GM18907 (cell line): ENCODE measurements around the gene ASTN2.

Experiments
- ATAC-seq: cut with Tn5 transposase; IDR thresholded peaks from one replicate; pipeline ENCODE4 v1.9.1; 2021; ENCODE audit warnings: mild to moderate bottlenecking, moderate library complexity; ENCODE audit not compliant: unreplicated experiment

Gene ASTN2

GRCh38 chr9:117029341-117029740 is 385.5 kb downstream of the ASTN2 start:
- ATAC-seq = no peak

GRCh38 chr9:117028103-117028858 is 386.6 kb downstream of the ASTN2 start:
- no peak for ATAC-seq

DNA sequence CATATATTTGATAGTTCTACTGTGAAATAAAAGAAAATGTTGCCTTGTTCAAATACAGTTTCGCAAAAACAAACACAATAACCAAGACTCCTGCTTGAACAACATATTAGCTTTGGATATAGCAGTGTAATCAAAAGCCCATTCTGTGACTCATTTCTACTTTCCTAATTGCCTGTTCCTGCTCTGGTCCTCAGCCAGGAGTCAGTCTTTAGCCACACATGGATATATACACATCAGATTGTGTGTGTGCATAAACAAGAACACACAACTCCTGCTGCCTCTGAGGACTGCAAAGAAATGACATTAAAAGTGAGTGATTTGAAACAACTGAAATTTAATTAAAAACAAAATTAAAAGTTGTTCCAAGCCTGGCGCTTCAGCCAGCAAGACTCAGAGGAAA is 393.0 kb downstream of the ASTN2 start:
- ATAC-seq = no peak

- no peak for ATAC-seq
Measured at GRCh38 chr9:117018966-117019617, 395.8 kb downstream of the ASTN2 start.

DNA sequence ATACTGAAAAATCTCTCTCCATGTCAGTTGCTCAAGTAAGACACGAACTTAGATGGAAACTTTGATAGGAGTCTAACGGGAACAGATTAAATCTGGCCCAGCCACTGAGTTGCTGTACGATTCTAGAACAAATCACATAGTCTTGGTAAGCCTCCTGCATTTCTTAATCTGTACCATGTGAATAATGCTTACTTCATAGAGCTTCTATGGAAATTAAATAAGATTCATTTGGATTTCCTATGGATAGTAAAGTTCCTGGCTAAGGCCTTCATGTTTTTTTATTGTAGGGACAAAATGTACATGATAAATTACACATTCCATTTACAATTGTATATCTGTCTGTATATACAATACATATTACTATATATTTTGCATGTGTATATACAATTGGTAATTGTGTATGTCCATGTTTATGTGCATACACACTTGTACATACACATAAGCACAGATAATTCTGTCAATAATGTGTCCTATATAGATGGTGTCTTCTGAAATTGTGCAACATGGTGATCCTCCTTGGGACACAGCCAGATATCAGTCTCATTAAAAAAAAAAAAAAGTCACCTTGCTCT is 397.4 kb downstream of the ASTN2 start:
- no peak for ATAC-seq

DNA sequence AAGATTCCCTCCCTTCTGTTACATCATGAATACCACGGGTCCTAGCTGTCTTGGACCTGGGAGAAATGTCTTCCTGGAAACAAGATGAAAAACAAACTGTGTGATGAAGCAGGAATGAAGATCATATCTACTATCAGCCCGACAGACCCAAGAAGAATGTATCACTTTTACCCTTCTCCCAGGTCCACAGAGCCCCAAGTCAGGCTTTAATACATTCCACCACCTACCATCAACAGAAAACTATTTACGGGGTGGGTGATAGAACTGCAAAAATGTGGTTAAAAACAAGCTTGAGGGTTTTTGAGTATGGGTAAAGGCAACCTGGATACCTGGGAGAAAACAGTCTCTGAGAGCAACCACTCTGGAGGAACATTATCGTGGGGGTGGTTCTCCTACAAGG is 400.8 kb downstream of the ASTN2 start:
- no peak for ATAC-seq

- ATAC-seq = no peak
Measured at GRCh38 chr9:117013440-117013995, 401.3 kb downstream of the ASTN2 start.

- ATAC-seq = no peak
Measured at GRCh38 chr9:117010061-117010460, 404.8 kb downstream of the ASTN2 start.

DNA sequence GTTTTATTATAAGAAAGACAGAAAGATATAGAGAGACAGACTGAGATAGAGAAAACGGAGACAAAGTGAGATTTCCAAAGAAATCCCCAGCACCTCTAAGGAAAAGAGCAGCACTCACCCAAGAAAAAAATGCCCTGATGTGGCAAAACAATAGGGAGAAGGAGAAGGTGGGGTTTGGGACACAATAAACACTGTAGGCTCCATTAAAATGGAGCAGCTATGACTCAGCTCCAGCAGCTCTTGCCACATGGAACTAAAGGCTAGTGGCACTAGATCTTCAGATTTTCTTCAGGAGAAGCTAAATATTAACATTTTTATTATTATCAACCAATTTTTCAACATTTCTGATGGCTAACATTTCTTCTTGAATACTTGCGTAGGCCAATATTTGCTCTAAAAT is 406.0 kb downstream of the ASTN2 start:
- ATAC-seq = no peak

DNA sequence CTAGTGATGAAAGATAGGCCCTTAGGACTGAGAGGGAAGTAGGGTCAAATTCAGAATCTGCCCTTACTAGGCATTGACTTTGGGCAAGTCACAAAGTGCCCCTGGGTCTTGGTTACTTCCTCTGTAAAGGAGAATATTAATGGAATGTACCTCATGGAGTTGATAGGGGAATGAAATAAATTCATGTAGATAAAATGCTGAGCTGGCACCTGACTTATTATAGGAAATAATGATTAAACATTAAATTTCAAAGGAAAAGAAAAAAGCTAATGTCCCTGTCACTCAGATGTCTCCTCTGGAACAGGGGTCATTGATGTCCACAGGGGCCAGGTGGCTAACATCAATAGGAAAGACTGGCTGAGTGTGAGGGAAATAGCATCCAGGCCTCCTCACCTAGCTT is 406.4 kb downstream of the ASTN2 start:
- no peak for ATAC-seq

- ATAC-seq = no peak
Measured at GRCh38 chr9:117002686-117003085, 412.2 kb downstream of the ASTN2 start.

- no peak for ATAC-seq
Measured at GRCh38 chr9:117000834-117001233, 414.0 kb downstream of the ASTN2 start.

GRCh38 chr9:117000196-117000723 is 414.6 kb downstream of the ASTN2 start:
- no peak for ATAC-seq

DNA sequence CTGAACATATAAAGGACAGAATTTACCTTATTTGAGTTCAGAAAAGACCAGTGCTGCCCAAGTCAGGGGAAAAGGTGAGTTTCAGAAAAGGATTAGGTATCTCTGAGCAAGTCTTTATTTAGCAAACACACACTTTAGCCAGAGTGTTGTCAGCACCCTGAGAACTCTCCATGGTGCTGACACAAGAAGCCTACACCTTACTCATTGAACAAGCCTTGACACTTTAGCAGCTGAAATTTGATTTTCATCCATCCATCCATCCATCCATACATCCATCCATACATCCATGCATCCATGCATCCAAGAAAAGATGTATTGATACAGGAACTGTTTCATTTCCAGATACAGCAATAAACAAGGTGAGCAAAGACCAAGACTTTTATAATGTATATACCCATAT is 416.6 kb downstream of the ASTN2 start:
- ATAC-seq = no peak

- ATAC-seq = no peak
Measured at GRCh38 chr9:116992865-116993264, 422.0 kb downstream of the ASTN2 start.

DNA sequence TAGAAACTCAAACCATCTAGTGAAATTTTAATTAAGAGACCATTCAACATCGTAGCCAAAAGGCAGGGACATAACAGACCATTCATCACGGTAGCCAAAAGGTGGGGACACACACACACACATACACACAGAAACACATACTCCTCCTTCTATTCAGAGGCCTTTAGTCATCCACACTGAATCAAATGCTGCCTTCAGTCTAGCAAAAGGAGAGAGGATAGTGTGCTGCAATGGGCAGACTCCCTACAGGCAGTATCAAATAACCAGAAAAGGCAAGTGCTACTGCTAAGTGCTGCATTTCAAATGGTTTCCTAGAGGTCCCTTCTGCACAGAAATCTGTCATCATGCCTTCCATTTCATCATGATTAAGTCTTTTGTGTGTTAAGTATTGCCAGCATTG is 423.8 kb downstream of the ASTN2 start:
- no peak for ATAC-seq

DNA sequence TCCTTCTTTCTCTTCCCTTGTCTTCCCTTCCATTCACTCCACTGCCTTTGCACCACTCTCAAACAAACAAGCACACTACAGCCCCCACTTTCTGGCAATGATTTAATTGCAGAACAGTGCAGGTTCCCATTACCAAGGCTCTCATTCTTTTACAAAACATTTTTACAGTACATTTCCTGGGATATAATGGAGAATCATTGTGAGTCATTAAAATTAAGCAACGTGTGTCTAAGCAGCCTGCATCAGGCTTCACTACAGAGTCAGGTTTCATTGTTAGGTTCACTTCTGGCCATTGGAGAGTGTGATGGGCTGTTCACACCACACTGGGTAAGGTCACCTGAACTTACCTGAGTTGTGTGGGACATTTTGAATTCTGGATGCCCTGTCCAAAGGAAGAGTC is 424.3 kb downstream of the ASTN2 start:
- ATAC-seq = no peak

GRCh38 chr9:116987721-116988485 is 427.0 kb downstream of the ASTN2 start:
- ATAC-seq = no peak

DNA sequence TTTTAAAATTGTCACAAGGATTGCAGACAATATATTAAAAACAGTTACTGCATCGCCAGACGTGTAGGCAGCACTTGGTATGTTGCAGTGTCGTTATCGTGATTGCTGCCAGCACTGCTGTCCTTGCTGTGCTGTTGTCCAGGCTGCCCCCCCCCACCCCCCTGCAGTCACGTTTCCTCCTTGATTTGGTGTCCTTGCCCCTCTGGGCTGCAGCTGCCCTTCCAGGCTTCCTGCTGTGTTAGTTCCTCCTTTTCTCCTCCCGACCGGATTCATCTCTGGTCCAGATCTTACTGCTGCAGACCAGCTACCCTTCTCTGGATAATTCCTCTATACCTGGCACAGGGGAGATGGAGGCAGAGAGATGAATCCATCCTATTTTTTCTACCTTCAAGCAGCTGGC is 428.8 kb downstream of the ASTN2 start:
- no peak for ATAC-seq

GRCh38 chr9:116985596-116985995 is 429.3 kb downstream of the ASTN2 start:
- ATAC-seq = no peak

- ATAC-seq = no peak
Measured at GRCh38 chr9:116984111-116984510, 430.7 kb downstream of the ASTN2 start.
